ENCODE results near the gene THBS4. TPM values are rescaled to one million over a fixed set of nuclear protein-coding genes. Genes with fewer than 3 reads are reported as not detected.

THBS4 gene
- total RNA-seq, 1 experiment from 2014 or later = 6.6 TPM

DNA sequence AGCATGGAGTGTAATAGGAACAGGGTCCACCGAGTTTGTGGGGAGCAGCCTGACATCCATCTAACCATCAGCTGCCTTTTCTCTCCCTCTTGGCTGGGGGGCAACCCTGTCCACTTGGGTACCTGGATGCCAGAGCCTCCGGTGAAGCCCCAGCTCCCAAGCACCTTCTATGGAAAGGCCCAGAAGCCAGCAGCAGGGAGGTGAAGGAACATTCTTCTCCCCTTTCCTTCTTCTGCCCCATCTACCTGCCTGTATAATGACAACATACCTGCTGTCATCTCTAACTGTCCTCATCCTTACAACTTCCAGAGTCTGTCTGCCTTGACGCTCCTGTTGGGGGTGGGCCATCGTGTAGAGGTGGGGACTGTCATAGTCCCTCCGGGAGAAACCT lies 33.1 kb downstream of the THBS4 start:
- Histone ChIP-seq H3K36me3 (ENCODE audit: low read depth) (no peaks in the 10 kb centered on the region), H3F3A (ENCODE audit: insufficient read depth, low read depth) (no peaks in the 10 kb centered on the region), H3K27me3 (ENCODE audit: insufficient read depth, low read depth) (no peaks in the 10 kb centered on the region), H2AFZ (no peak overlapping the region), H3K4me3 (no peak overlapping the region), H4K20me1 (ENCODE audit: insufficient read depth) (no peaks in the 10 kb centered on the region), H3K4me2 (no peak overlapping the region), H3K9me2 (ENCODE audit: insufficient read depth) (no peaks in the 10 kb centered on the region), H3K9me3 (ENCODE audit: insufficient read depth, low read depth) (no peaks in the 10 kb centered on the region), H3K4me1 (replicated peaks; ENCODE audit: insufficient read depth) (no peaks in the 10 kb centered on the region), H3K79me2 (ENCODE audit: low read depth) (no peaks in the 10 kb centered on the region), H3K27ac (no peak overlapping the region)
- intact Hi-C loops (cut with micrococcal nuclease; ENCODE audit: unreplicated experiment) = no loop called here
- POLR2A ChIA-PET (ENCODE audit: unreplicated experiment) = no interaction called here
- BruUV-seq (replicated peaks) = no TSS peak
- TF ChIP-seq EZH2 (IDR thresholded peaks at IDR 0.05; ENCODE audit: low read depth) = no peak
- DNase-seq = no peak
- CTCF ChIA-PET = no interaction called here

DNA sequence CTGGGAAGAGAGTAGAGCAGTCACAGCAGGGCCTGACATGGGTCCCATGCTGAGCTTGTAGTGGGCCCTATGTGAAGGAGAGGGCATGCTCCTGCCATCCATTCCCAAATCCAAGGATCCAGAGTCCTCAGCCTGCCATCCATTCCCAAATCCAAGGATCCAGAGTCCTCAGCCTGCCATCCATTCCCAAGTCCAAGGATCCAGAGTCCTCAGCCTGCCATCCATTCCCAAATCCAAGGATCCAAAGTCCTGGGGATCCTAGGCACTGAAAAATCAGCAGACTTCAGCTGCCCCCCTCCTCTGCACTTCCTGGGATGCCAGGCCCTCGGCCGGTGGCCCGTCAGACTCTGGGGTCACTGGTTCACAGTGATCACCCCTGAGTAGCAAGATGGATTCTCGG lies 33.6 kb downstream of the THBS4 start:
- Histone ChIP-seq H4K20me1 (ENCODE audit: insufficient read depth) (no peaks in the 10 kb centered on the region), H3K9me2 (ENCODE audit: insufficient read depth) (no peaks in the 10 kb centered on the region), H3K36me3 (ENCODE audit: low read depth) (no peaks in the 10 kb centered on the region), H3K4me2 (no peak overlapping the region), H3K4me1 (replicated peaks; ENCODE audit: insufficient read depth) (no peaks in the 10 kb centered on the region), H3K27ac (no peak overlapping the region), H3K4me3 (no peak overlapping the region), H3F3A (ENCODE audit: insufficient read depth, low read depth) (no peaks in the 10 kb centered on the region), H3K79me2 (ENCODE audit: low read depth) (no peaks in the 10 kb centered on the region), H3K27me3 (ENCODE audit: insufficient read depth, low read depth) (no peaks in the 10 kb centered on the region), H2AFZ (no peak overlapping the region), H3K9me3 (ENCODE audit: insufficient read depth, low read depth) (no peaks in the 10 kb centered on the region)
- DNase-seq = no peak
- BruUV-seq (replicated peaks) = no TSS peak
- CTCF ChIA-PET = no interaction called here
- intact Hi-C loops (cut with micrococcal nuclease; ENCODE audit: unreplicated experiment) = no loop called here
- no peak for TF ChIP-seq EZH2 (IDR thresholded peaks at IDR 0.05; ENCODE audit: low read depth)
- TF ChIP-seq, protein P1, sequence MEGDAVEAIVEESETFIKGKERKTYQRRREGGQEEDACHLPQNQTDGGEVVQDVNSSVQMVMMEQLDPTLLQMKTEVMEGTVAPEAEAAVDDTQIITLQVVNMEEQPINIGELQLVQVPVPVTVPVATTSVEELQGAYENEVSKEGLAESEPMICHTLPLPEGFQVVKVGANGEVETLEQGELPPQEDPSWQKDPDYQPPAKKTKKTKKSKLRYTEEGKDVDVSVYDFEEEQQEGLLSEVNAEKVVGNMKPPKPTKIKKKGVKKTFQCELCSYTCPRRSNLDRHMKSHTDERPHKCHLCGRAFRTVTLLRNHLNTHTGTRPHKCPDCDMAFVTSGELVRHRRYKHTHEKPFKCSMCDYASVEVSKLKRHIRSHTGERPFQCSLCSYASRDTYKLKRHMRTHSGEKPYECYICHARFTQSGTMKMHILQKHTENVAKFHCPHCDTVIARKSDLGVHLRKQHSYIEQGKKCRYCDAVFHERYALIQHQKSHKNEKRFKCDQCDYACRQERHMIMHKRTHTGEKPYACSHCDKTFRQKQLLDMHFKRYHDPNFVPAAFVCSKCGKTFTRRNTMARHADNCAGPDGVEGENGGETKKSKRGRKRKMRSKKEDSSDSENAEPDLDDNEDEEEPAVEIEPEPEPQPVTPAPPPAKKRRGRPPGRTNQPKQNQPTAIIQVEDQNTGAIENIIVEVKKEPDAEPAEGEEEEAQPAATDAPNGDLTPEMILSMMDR (conservative IDR thresholded peaks at IDR 0.05) = no peak
- POLR2A ChIA-PET (ENCODE audit: unreplicated experiment) = no interaction called here

DNA sequence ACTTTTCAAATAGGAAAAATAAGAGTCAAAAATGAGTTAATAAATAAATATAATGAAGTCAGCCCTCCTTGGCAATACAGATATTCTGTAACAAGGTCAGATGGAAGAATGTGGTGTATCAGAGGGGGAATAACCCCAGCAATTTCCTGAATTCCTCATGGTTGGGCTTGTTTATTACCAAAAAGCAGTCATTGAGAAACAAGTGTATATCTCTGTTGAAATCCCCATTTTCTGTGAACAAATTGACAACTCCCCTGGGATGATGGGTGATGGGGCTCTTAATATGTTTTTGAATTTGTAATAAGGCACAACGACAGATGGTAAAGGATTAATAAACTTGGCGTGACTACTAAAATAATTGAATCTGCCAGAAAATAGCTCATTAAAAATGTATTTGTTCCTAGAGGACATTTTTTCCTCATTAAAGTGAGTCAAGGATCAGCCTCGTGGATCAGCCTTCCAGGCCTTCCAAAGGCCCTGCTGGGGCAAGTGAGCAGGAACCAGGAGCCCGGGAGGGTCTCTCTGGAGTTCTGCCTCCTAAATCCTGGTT lies 34.2 kb downstream of the THBS4 start:
- Histone ChIP-seq H3K4me2 (no peak overlapping the region), H3K4me1 (replicated peaks; ENCODE audit: insufficient read depth) (no peaks in the 10 kb centered on the region), H3K79me2 (ENCODE audit: low read depth) (no peaks in the 10 kb centered on the region), H3K4me3 (no peak overlapping the region), H3F3A (ENCODE audit: insufficient read depth, low read depth) (no peaks in the 10 kb centered on the region), H3K9me2 (ENCODE audit: insufficient read depth) (no peaks in the 10 kb centered on the region), H3K36me3 (ENCODE audit: low read depth) (no peaks in the 10 kb centered on the region), H2AFZ (no peak overlapping the region), H3K27ac (no peak overlapping the region), H4K20me1 (ENCODE audit: insufficient read depth) (no peaks in the 10 kb centered on the region), H3K27me3 (ENCODE audit: insufficient read depth, low read depth) (no peaks in the 10 kb centered on the region), H3K9me3 (ENCODE audit: insufficient read depth, low read depth) (no peaks in the 10 kb centered on the region)
- no peak for DNase-seq
- TF ChIP-seq EZH2 (IDR thresholded peaks at IDR 0.05; ENCODE audit: low read depth) = no peak
- TF ChIP-seq, protein P1 (conservative IDR thresholded peaks at IDR 0.05) = no peak
- BruUV-seq (replicated peaks) = no TSS peak
- ChIA-PET CTCF (no interaction called here), POLR2A (ENCODE audit: unreplicated experiment) (no interaction called here)
- intact Hi-C loops (cut with micrococcal nuclease; ENCODE audit: unreplicated experiment) = no loop called here

DNA sequence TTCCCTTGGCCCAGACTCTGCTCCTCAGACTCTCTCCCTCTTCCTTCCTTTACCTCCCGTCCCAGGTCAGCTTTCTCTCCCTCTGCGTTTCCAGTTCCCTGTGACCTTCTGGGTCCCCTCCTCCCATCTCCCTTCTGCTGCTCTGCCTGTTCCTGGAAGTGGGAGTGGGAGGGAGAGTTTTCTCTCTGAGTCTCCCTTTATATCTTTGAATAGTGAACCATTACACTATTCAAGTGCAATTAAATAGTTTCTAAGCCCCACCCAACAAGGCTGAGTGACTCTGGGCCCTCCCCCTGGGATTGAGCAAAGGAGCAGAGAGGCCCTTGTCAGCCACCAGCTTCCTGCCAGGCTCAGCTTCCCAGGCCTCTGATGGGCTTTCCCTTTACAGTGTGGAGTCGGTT lies 34.8 kb downstream of the THBS4 start:
- no peak for DNase-seq
- Histone ChIP-seq H3K36me3 (ENCODE audit: low read depth) (no peaks in the 10 kb centered on the region), H3K79me2 (ENCODE audit: low read depth) (no peaks in the 10 kb centered on the region), H2AFZ (no peak overlapping the region), H3K9me2 (ENCODE audit: insufficient read depth) (no peaks in the 10 kb centered on the region), H3K4me2 (no peak overlapping the region), H3K9me3 (ENCODE audit: insufficient read depth, low read depth) (no peaks in the 10 kb centered on the region), H4K20me1 (ENCODE audit: insufficient read depth) (no peaks in the 10 kb centered on the region), H3F3A (ENCODE audit: insufficient read depth, low read depth) (no peaks in the 10 kb centered on the region), H3K4me1 (replicated peaks; ENCODE audit: insufficient read depth) (no peaks in the 10 kb centered on the region), H3K27me3 (ENCODE audit: insufficient read depth, low read depth) (no peaks in the 10 kb centered on the region), H3K27ac (no peak overlapping the region), H3K4me3 (no peak overlapping the region)
- intact Hi-C loops (cut with micrococcal nuclease; ENCODE audit: unreplicated experiment) = no loop called here
- CTCF ChIA-PET = no interaction called here
- POLR2A ChIA-PET (ENCODE audit: unreplicated experiment) = interaction anchor here (0.6 kb wide), 1 partner anchor 95 kb away, joined by 5 read pairs; no protein-coding TSS in a partner anchor
- no TSS peak for BruUV-seq (replicated peaks)
- TF ChIP-seq EZH2 (IDR thresholded peaks at IDR 0.05; ENCODE audit: low read depth) = no peak
- TF ChIP-seq, protein P1 (conservative IDR thresholded peaks at IDR 0.05) = no peak
